SIG-M5 (cell line): ENCODE data around the gene FBL.
"Not testable (repeated sequence)": the region's sequence is repeated elsewhere in the genome, so short reads cannot be mapped to it uniquely, and the experiment has no call there.

Source experiments
- DNase-seq: peaks from one replicate; lab custom pipeline; 2025; lab: John Stamatoyannopoulos, UW

FBL gene

DNA sequence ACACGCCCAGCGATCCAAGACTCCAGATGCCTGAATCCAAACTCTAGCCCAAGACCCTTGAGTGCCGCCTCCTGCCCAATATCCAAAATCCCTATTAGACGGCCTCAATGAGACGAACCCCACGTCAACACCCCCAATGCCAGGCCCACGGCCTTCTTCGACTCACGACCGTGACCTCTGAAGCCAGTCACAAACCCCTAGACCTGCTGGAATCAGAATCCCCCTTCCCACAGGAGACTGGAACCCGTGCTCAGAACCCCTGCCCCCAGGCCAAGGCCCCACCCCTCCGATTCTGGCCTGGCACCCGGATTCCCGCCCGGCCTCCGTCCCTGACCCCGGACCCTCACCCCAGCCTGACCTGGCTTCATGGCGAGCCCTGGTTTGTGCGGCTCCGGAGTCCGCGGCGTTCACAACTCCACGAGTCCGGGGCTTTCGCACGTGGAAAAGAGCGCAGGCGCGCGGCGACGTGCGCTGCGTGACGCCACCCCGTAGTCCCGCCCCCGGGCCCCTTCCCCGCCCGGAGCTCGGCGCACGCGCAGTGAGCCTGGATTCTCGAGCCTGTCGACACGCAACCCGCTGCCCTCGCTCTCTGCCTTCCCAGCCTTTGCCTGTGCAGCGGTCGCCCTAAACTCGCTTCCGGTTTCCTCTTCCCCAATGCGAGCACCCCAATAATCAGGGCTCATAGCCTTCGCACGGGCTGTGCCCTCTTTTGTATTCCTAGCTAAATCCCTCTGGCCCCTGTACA, at the start of gene FBL:
Gene FBL, minus strand, starts transcription at position 447 of the 745 bp plus-strand sequence. Its CDS starts 79 bp downstream, at position 368.
- DNase-seq = no peak

DNA sequence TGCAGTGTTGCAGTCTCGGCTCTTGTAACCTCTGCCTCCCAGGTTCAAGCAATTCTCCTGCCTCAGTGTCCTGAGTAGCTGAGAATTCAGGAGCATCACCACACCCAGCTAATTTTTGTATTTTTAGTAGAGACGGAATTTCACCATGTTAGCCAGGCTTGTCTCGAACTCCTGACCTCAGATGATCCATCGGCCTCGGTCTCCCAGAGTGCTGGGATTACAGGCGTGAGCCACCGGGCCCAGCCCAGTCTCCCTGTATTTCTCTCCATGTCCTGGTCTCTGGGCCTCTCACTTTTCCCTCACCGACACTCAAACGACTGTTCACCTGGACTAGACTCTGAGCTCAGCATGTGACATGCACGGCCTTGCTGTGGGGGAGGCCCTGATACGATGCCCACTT, 48.9 kb upstream of the FBL start:
- DNase-seq = not testable (repeated sequence)

DNA sequence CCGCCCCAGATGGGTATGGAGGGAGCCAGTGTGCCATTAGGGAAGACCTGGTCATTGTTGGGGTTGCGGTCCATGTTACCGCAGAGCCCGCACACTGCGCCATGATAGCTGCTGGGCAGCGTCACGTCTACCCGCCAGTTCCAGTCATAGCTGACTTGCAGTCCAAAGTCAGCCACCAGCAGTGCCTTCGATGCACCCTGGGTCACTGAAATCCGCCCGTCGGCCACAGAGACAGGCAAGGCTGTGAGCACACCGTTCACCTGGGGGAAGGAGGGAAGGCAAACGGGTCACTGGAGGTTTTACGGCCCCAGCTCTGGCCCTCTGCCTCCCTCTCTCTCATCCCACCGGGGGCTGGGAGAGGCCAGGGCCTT, 48.0 kb upstream of the FBL start:
- not testable (repeated sequence) for DNase-seq

DNA sequence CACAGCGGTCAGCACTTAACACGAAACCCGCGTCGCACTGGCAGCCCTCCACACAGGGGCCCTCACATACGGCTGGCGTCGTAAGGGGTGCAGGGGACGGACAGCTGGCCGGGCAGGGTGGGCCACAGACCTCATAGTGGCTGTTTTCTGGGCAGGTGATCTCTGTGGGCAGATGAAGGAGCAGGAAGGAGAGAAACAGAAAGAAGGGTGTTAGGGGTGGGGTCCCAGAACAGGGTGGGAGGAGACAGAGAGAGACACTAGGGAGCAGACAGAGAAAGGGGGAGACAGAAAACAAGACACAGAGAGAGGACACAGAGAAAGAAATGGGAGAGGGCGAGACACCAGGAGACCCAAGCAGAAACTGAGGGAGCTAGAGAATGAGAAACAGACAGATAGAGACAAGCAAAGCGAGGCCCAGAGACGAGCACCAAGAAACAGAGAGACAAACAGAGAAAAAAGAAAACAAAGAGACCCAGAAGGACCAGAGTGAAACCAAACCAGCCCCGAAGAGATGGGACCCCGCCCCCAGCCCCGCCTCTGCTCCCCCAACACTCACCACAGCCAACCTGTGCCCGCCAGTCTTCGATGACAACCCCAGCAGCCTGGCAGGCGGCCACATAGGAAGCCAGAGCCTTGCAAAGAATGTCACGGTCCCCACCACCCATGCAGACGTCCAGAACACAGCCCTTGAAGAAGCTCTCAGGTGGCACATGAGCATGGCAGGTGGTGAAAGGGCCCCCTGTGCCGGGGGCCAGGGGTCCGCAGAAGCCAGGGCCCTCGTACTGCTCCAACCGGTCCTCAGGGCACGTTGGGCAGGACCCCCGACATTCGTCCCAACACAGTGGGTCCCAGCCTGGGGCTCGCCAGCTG, 47.4 kb upstream of the FBL start:
- not testable (repeated sequence) for DNase-seq

DNA sequence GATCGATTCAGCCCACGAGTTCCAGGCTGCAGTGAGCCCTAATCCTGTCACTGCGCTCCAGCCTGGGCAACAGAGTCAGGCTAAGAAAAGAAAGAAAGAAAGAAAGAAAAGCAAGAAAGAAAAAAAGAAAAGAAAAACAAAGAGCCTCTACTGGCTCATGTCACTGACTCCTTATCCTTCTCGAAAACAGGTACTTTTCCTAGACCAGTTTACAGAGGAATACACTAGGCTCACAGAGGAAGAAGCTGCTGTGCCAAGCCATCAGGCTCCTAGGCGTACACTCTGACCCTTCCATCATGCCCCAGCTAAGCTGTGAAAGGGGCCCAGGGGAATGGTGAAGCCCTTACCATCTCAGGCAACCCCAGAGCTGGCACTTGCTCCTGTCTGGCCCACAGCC, 46.3 kb upstream of the FBL start:
- DNase-seq = not testable (repeated sequence)

DNA sequence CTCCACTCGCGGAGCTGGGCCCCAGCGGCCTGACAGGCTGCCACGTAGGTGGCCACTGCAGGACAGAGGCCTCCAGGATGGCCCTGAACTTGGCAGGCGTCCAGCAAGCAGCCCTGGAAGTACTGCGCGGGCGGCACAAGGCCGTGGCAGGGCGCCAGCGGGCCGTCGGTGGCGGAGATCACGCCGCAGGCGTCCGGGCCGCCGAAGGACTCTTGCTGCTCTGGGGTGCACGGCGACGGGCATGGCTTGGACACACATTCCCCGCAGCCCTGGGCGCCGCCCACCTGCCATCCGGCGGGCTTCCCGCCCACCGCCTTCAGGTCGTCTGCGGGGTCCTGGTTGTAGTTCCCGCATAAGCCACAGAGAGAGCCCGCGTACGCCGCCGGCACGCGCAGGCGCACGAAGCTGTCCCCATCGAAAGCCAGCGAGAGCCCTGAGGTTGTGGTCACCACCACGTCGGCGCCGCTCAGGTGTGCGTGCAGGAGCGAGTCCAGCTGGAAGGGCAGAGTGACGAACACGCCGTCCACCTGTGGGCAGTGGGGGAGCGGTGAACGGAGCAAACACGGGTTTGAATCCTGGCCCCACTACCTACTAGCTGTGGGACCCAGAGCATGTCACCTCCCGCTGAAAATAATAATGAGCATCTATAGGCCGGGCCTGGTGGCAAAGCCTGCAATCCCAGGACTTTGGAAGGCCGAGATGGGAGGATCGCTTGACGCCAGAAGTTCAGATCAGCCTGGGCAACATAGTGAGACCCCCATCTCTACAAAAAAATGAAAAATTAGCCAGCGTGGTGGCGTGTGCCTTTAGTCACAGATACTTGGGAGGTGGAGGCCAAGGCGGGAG, 45.7 kb upstream of the FBL start:
- DNase-seq = not testable (repeated sequence)

DNA sequence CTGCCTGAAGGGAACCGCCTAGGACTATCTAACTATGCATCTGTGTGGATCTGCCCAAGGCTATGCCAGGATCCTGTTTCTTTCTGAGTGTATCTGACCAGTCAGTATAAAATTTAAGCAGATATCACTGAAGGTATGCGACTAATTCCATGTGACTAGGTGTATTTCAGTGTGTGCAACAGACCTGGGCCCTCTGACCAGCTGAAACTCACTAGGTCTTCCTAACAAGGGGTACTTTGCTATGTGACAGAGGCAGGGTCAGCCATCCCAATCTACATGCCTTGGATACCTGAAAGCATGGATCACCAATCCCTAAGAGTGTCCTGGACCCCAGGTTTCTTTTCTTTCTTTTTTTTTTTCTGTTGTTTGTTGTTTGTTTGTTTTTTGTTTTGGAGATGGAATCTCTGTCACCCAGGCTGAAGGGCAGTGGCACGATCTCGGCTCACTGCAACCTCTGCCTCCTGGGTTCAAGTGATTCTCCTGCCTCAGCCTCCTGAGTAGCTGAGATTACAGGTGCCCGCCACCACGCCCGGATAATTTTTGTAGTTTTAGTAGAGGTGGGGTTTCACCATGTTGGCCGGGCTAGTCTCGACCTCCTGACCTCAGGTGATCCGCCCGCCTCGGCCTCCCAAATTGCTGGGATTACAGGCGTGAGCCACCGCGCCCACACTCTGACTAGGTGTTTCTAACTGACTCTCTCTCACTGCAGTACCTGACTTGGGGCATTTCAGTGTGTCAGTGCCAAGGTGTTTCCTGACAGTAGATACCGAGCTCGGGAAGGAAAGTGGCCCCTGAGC, 44.8 kb upstream of the FBL start:
- no peak for DNase-seq

DNA sequence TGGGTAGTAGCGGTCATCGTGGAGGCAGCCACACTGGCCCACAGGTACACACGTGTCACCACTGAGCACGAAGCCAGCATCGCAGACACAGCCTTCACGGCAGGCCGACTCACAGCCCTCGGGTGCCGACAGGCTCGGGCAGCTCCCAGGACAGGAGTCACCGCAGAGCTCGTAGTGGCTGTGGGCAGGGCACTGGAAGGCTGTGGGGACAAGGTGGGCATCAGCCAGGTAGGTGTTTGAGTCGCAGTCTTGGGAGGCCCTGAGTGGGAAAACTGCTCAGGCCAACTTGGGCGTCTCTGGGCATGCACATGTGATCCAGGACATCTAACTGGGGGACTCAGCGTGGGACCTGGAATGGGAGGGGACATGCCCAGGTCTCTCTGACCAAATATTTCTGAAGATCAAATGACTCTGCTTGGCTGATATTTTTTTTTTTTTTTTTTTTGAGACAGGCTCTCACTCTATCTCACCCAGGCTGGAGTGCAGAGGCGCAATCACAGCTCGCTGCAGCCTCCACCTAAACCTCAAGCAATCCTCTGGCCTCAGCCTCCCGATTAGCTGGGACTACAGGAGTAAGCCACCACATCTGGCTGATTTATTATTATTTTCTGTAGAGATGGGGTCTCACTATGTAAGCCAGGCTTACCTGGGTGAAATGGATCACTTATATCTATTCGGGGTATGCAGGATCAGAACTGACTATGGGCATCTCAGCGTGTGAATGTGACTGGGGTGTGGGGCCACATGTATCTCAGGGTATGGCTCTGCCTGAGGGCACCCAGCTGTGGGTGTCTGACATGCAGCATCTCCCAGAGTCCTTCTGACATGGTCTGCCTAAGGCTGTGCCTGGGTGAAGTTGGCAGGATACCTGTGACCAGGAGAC, 43.9 kb upstream of the FBL start:
- not testable (repeated sequence) for DNase-seq

DNA sequence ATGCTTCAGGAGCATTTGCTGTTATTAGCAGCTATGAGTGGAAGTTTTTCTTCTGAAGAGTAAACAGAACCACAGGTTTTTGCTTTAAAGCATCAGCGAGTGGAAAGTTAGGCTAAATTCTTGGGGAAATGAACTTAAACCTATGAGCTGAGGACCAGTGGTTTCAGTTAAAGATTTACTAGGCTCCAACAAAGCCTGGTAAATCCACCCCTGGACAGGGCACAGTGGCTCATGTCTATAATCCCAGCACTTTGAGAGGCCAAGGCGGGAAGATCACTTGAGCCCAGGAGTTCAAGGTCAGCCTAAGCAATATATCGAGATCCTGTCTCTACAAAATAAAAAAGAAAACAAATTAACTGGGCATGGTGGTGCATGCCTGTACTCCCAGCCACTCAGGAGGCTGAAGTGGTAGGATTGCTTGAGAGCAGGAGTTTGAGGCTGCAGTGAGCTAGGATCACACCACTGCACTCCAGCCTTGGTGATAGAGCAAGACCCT, 41.3 kb upstream of the FBL start:
- DNase-seq = not testable (repeated sequence)

DNA sequence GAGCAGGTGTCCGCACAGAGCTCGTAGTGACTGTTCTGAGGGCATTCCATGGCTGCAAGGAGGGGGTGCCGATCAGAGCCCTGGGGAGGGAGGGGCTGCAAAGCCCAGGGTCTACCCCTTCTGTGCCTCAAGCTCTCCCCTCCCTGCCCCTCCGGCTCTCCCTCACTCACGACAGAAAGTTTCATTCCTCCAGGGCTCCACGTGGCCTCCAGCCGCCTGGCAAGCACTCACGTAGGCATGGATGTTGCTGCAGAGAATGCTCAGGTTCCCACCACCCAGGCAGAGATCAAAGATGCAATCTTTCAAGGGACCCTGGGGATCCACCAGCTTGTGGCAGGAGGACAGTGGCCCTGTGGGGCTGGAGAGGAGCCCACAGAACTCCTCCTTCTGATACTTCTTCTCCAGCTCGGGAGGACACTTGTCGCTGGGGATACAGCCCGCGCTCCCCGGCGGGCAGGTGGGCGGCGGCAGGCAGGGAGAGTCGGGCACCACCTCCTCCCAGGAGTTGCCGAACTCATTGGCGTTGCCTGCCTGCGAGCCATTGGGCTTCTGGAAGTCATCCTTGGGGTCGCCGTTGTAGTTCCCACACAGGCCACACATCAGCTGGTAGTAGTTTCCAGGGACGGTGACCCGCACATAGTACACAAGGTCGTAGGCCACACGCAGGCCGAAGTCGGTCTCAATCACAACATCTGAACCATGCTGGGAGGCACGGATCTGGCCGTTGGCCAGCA, 39.8 kb upstream of the FBL start:
- not testable (repeated sequence) for DNase-seq

DNA sequence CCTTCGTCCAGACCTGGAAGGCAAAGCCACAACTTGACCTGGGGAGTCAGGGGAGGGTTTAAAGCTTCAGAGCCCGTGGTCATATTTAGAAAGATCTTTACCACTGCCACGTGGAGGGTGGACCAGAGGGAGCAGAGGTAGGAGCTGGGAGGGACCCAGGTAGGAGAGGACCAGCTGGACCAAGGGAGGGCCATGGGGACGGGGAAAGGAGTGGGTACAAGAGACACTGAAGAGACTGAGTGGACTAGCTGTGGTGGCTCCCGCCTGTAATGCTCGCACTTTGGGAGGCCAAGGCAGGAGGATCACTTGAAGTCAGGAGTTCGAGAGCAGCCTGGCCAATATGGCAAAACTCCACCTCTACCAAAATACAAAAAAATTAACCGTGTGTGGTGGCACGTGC, 38.5 kb upstream of the FBL start:
- not testable (repeated sequence) for DNase-seq

DNA sequence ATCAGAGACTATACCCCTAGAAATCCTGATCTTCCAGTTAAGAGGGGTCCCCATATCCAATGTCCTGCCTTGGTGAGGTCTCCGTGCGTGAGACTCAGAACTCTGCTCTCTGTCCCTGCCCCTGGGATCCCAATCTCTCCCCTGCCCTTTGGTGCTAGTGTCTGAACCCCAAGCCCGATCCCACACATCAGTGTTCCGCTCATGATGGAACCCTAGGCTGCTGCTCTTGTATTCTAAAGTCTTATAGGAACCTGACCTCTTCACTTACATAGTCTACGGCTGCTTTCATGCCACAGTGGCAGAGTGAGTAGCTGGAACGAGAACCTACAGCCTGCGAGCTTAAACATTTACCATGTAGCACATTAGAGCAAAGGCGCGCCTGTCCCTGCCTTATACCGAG, 36.5 kb upstream of the FBL start:
- DNase-seq = not testable (repeated sequence)

DNA sequence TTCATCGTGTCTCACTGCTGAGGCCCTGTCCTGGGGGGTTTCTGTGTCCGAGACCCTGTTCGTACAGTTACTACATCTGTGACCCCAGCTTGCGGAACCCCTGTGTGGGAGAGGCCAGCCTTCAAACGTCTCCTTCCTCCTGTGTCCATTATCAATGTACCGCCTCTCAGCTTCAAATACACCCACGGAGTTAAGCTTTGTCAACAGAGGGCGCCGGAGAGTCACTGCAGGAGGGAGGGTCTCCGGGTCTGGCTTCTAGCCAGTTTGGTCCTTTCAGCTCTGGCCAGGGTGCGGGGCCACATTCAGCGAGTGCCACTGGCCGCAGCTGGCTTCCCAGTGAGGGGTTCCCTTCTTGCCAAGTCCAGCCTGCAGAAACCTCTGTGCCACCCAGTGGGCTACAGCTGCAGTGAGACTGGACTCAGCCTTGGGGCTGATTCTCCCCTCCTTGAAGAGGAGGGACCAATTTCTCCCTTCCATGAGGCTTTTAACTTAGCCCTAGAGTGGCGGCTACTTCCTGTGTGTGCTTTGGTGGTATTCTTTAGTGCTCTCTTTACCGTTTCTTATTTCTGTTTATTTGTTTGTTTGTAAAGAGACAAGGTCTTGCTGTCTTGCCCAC, 35.4 kb upstream of the FBL start:
- not testable (repeated sequence) for DNase-seq

DNA sequence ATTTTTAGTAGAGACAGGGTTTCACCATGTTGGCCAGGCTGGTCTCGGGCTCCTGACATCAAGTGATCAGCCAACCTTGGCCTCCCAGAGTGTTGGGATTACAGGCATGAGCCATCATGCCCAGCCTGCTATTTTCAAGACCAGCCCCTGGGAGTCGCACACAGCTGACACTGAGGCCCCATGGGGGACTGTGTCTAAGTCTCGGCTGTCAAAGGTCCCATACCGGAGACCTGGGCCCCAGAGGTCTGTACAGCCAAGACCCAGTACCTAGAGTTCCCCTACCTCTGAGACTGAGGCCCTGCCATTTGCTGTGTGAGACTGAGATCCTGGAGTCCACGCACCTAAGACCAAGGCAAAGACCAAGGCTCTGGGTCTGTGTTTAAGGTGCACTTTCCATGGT, 34.1 kb upstream of the FBL start:
- not testable (repeated sequence) for DNase-seq

DNA sequence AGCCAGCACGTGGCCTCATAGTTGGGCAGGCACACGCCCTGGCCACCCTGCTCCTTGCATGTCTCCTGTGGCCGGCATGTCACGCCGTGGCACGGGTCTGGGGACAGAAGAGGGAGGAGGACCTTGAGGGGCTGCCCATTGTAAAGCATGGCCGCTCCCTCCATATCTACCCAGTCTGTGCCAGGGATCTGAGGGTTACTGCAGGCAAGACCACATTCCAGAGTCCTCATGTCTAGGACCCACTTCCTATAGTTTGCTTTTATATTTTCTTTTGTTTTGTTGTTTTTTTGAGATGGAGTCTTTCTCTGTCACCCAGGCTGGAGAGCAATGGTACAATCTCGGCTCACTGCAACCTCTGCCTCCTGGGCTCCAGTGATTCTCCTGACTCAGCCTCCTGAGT, 33.6 kb upstream of the FBL start:
- DNase-seq = not testable (repeated sequence)

DNA sequence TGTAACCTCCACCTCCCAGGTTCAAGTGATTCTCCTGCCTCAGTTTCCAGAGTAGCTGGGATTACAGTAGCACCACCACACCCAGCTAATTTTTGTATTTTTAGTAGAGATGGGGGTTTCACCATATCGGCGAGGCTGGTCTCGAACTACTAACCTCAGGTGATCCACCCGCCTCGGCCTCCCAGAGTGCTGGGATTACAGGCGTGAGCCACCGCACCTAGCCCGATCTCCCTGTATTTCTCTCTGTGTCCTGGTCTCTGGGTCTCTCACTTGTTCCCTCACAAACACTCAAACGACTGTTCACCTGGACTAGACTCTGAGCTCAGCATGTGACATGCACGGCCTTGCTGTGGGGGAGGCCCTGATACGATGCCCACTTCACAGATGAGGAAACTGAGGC, 32.7 kb upstream of the FBL start:
- not testable (repeated sequence) for DNase-seq

DNA sequence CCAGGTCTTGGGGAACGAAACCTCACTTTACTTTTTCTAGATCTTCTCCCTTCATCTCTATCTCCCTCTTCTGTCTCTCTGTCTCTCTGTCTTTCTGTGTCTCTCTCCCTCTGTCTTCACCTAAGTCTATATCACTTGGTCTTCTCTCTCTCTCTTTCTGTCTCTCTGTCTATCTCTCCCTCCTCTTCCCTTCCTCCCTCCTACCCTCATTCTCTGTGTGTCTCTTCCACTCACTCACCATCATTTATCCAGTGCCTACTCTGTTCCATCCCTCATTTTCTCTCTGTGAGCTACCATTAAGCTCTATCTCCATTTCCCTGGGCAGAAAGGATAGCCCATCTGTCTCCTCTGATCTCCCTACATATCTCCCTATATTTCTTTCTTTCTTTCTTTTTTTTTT, 32.2 kb upstream of the FBL start:
- DNase-seq = no peak

DNA sequence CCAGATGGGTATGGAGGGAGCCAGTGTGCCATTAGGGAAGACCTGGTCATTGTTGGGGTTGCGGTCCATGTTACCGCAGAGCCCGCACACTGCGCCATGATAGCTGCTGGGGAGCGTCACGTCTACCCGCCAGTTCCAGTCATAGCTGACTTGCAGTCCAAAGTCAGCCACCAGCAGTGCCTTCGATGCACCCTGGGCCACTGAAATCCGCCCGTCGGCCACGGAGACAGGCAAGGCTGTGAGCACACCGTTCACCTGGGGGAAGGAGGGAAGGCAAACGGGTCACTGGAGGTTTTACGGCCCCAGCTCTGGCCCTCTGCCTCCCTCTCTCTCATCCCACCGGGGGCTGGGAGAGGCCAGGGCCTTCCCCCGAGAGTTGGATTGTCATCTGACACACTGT, 31.8 kb upstream of the FBL start:
- not testable (repeated sequence) for DNase-seq

DNA sequence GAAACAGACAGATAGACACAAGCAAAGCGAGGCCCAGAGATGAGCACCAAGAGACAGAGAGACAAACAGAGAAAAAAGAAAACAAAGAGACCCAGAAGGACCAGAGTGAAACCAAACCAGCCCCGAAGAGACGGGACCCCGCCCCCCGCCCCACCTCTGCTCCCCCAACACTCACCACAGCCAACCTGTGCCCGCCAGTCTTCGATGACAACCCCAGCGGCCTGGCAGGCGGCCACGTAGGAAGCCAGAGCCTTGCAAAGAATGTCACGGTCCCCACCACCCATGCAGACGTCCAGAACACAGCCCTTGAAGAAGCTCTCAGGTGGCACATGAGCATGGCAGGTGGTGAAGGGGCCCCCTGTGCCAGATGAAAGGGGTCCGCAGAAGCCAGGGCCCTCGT, 31.3 kb upstream of the FBL start:
- DNase-seq = not testable (repeated sequence)
